ENCODE data around the gene KRT86.

The KRT86 gene

DNA sequence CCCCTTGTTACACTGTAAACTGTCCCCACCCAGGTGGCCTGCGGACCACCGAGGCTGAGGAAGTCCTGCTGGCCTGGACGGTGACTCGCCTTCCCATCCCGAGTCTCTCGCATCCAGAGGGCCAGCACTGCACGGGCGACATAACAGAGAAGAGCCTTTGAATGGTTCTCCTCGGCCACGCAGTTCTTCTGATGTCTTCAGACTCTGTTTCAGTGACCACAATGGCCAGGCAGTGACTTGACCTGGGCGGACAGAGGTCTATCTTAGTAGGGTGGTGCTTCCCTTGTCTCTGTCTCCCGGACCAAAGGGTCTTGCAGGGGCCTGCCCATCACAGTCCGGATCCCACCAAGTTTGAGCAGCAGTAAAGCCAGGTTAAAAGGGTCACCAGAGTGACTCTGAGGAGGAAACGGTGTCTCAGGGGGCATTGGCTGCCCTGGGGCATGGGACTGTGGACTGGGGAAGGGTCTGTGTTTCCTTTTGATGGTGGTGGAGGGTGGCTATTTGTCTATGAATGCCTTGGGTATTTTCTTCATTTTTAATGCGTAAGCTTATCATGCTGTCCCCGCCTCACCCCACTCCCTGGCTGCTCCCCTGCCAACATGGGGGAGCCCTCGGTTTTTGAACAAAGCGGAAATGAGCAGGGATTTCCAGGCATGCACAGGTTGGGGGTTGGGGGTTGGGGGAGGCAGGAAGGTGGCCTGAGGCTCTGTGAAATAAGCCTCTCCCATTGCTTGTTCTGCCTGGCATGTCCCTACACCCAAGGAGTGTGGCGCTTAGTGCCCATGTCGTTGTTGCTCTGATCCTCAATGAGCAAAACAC lies 82.5 kb downstream of the KRT86 start:
- no peaks in the 10 kb centered on the region for H3K36me3 ChIP-seq (ENCODE audit: insufficient read depth, low read length)
- no peak overlapping the region for H3K9ac ChIP-seq (ENCODE audit: low read length)
- no peaks in the 10 kb centered on the region for H3K27me3 ChIP-seq (ENCODE audit: insufficient read depth, low read length)
- H3K79me2 ChIP-seq (ENCODE audit: insufficient read depth, low read length): no peaks in the 10 kb centered on the region
- H4K20me1 ChIP-seq (ENCODE audit: insufficient read depth, low read length): no peaks in the 10 kb centered on the region
- H3K4me2 ChIP-seq (ENCODE audit: low read length): no peak overlapping the region
- H2AFZ ChIP-seq (ENCODE audit: low read length): no peak overlapping the region
- H3K27ac ChIP-seq (ENCODE audit: low read depth, low read length, poor library complexity, severe bottlenecking): no peak overlapping the region
- H3K9me3 ChIP-seq (ENCODE audit: low read length): no peaks in the 10 kb centered on the region
- no peaks in the 10 kb centered on the region for H3K9me2 ChIP-seq (ENCODE audit: low read depth, low read length)
- peaks cover 23% of the 10 kb centered on the region for H3K4me1 ChIP-seq (ENCODE audit: insufficient read depth, low read length, severe bottlenecking)
- no peak overlapping the region for H3K4me3 ChIP-seq (ENCODE audit: low read depth, low read length, poor library complexity, severe bottlenecking)
- H3F3A ChIP-seq (ENCODE audit: insufficient read depth, low read length): no peaks in the 10 kb centered on the region
- TF ChIP-seq, protein P1, sequence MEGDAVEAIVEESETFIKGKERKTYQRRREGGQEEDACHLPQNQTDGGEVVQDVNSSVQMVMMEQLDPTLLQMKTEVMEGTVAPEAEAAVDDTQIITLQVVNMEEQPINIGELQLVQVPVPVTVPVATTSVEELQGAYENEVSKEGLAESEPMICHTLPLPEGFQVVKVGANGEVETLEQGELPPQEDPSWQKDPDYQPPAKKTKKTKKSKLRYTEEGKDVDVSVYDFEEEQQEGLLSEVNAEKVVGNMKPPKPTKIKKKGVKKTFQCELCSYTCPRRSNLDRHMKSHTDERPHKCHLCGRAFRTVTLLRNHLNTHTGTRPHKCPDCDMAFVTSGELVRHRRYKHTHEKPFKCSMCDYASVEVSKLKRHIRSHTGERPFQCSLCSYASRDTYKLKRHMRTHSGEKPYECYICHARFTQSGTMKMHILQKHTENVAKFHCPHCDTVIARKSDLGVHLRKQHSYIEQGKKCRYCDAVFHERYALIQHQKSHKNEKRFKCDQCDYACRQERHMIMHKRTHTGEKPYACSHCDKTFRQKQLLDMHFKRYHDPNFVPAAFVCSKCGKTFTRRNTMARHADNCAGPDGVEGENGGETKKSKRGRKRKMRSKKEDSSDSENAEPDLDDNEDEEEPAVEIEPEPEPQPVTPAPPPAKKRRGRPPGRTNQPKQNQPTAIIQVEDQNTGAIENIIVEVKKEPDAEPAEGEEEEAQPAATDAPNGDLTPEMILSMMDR (IDR thresholded peaks at IDR 0.05; ENCODE audit: low read length): no peak
- TF ChIP-seq EZH2 (IDR thresholded peaks at IDR 0.05; ENCODE audit: borderline replicate concordance, low read length): no peak

Measured in OCI-LY1 (cell line).